Measurements from ENCODE around the gene NFIB.

The NFIB gene

GRCh38 chr9:14344941-14345353 is 31.0 kb upstream of the NFIB start:
- no peak for DNase-seq

DNA sequence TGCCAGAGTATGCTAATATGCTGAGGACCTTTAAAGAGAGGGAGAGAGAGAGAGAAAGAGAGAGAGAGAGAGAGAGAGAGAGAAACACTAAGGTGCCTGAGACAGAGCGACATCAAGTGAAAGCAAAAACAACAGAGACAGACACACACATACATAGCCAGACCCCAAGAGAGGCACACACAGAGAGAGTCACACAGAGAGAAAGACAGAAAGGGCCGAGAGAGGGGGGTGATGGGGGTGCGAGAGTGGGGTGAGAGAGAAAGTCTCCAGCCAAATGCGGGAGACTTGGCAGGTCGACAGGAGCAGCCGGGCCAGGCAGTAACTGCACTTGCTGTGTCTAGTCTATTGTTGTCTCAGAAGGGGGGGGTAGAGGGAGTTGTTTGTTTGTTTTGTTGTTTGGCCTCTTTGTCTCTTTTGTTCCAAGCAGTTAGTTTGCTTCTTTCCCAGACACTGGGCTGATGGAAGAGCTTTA is 30.1 kb upstream of the NFIB start:
- DNase-seq = peak; percentile 77

GRCh38 chr9:14343261-14344031 is 29.5 kb upstream of the NFIB start:
- no peak for DNase-seq

DNA sequence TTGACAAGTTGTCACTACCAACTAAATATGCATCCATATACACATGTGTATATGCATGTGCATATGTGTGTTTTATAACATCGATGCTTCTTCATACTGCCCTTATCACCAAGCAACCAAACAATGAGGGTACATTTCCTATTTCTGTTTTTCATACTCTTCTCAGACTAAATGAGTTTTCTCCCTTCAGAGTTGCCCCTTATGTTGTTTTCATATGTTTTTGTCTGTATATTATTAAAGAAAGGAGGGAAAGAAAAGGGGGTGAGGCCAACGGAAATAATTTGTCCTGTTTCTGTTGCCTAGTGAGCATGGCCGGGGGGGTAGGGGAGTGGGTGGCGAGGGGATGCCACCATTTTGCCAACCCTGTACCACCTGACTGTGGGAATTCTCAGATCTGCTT is 28.8 kb upstream of the NFIB start:
- DNase-seq = no peak

DNA sequence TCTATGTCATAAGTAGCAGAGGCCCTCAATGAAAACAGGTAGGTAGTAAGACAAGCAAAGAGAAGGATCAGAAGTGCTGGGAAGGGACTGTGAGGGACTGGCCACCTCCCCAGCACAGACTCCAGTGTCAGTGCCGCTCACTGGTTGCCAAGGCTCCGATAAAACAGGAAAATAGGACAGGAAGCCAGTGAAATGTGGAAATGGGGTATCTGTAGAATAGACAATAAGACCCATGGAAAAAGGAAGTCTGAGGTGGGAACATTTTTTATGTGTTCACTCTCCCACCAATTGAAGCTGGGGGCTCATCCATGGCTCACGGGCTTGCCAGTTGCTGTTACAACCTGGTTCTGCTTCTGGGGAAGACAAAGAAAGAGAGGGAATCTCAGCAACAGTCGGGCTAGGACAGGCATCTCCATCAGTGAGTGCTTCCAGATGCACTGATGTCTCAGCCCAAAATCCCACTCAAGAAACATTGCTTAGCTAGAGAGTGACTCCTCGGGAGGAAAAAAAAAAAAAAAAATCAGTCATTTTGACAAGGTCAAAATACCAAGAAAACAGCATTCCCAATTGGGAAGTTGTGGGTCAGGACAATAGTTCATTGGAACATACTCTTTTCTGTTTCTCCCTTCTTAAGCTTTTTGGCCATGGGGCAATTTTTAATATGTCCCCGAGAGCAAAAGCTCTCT is 27.6 kb upstream of the NFIB start:
- DNase-seq = no peak

DNA sequence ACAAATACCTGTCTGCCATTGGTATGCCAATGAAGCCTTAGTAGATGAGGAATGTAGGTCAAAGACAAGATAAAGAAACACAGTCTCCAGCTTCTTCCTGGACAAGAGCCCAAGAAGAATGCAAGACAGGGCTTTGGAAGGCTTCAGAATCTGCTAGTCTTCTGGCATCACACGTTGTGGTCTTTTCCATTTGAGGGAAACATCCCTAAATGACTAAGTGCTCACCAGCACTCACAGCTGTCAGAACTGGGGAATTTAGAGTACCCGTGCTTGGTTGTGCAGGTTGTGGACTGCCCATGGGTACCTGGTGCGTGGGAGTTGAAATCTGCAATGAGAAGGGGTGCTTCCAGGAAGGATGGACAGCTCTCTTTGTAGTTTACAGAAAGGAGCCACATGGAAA is 27.1 kb upstream of the NFIB start:
- DNase-seq = no peak

DNA sequence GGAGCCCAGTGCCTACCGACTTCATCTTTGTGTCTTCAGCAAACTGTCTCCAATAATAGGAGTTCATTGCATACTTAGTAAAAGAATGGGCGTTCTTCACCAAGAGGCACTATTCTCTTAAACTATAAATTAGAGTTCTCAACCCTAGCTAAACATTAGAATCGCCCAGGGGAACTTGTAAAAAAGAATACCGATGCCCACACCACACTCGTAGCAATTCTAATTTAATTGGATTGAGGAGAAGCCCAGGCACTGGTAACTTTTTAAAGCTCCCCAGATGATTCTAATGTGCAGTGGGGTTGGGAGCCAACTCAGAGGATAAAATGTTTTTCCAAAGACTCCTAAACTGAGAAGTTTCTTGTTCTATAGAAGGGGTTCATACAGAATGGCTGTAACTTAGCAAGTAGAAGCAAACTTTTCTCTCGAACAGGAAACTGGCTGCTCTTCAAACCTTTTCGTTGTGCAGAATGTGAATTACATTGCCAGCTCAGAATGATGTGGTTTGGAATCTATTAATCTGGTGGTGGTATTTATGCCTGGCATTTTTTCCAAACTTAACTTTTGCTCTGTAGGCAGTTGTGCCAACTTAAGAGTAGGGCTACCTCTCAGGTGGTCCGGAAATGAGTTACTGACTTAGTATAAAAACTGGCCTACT is 26.4 kb upstream of the NFIB start:
- DNase-seq = no peak

DNA sequence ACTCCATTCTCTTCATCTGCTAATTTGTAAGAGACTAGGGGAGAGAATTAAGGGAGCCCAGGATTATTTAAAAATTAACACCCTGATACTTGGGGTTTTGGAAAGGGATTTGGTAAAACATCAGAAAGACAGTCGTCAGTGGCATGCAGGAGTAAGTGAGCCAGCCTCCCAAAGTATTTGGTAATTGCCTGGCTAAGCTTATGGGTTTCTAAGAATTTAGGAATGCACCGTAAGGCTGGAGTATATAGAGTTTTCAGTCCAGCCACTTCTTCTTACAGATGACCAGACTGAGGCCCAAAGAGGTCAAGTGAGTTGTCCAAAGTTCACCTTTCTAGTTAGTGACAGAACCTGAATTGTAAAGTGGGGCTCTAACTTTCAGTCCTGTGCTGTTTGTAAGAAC is 25.8 kb upstream of the NFIB start:
- DNase-seq = no peak

GRCh38 chr9:14337615-14338014 is 23.7 kb upstream of the NFIB start:
- no peak for DNase-seq

DNA sequence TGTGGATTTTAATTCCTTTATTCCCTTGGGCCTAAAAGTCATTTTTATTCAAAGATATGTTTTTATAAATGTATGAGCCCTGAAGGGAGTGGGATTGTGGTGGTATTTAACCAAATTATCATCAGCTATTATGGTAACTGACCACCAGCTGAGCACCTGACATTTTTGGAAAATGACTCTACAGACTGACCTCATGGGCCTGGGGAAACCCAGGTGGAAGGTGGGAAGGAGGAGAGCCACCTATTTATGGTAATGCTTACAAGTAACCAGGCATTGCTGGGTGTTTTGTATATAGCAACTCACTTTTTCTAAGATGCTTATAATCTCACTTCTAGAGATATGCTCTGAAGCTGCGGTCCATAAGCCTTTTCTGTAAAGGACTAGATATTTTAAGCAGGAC is 22.3 kb upstream of the NFIB start:
- no peak for DNase-seq

DNA sequence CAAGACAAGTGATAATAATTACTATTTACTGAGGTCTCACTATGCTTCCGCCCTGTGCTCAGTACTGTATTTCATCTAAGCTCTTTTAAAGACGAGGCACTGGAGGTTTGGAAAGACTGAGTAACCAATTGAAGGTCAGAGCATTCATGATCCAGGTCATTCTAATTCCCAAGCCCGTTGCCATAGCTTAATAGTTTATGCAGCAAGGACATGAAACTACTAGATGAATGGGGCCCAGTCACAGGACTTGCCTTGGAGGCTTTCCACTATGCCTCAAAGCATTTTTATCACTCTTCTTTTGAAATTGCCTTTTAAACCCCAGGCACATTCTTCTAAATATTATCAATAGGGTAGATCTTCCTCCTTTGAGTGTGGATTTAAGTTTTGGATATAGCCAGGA is 17.2 kb upstream of the NFIB start:
- DNase-seq = no peak

DNA sequence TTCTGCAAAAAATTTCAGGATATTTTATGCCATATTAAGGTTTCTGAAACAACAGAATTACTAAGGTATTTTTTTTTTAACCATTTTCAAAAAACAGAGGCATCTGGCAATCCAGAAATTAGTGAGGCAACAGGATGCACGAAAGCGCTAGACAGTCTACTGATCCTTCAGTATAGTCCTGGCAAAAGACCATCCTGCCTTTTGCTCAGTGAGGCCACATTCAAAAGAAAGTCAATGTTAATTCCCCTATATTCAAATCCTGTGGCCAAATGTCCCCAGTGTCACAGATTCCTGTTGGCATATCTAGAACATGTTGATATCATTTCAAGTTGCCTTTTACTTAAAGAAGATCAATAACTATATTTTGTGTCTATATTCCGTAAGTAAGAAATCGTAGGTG is 13.1 kb upstream of the NFIB start:
- DNase-seq = no peak

GRCh38 chr9:14326264-14326826 is 12.4 kb upstream of the NFIB start:
- no peak for DNase-seq

GRCh38 chr9:14325147-14325546 is 11.2 kb upstream of the NFIB start:
- no peak for DNase-seq

- no peak for DNase-seq
Observed at GRCh38 chr9:14323985-14324650, 10.2 kb upstream of the NFIB start.

DNA sequence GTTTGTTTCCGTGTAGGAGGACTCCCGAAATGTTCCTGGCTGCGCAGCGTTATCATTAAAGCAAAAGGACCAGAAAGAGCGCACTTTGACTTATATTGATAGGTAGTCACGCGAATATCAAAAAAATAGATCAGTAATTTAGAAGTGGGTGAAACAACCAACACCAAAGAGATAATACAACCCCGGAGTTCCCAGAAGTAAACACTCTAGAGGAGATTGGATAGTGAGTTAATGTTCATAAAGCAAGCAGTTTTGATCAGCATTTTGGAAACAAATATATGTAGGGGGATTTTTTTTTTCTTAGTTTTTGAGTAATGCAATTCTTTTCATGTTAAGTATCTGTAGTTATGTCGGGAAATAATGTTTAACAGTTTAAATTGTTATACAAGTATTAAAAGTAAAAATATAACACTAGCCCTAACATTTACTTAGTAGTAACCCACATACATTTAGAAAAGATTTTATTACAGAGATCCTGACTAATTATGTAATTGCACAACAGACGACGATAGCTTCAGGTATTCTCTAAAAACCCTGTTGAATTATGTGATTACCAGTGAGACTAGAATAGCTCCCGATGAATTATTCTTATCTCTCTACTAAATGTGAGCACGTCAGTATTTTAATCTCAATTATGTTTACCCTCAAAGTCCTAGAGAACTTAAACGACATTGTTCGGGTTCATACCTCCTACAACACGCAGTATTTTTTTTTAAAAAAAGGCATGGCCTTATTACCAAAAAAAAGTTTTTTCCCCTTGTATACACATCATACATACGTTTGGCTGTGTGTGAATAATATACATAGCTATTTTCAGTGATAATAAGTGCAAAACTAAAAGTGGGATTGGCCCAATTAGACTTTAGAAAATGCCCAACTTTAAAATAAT is 9.4 kb upstream of the NFIB start:
- DNase-seq = no peak

GRCh38 chr9:14322211-14323082 is 8.5 kb upstream of the NFIB start:
- peak; percentile 97 for DNase-seq

DNA sequence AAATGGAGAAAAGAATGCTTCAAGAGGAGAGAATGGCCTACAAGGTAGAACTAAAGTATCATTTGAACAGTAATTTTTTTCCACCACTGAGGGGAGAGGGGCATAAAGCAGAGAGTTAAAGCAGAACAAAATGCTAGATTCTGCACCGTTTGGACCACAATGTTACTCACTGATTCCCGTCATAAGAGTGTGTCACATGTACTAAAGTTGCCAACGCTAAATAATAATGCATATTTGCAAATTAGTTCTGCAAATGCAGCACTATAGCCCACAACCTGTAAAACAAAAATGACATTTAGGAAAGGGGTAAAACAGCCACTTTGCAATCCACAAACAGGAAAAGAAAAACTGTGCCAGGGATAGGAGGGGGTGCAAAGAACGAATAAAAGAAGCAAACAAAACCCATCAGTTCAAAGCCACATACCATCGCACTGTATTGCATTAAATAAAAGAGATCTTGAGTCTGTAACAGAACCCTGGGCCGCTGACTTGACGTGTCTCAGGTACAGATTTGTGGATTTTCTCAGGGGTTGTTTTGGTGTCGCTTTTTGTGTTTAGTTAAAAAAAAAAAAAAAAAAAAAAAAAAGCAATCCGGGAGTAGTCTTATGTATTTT is 7.7 kb upstream of the NFIB start:
- no peak for DNase-seq

DNA sequence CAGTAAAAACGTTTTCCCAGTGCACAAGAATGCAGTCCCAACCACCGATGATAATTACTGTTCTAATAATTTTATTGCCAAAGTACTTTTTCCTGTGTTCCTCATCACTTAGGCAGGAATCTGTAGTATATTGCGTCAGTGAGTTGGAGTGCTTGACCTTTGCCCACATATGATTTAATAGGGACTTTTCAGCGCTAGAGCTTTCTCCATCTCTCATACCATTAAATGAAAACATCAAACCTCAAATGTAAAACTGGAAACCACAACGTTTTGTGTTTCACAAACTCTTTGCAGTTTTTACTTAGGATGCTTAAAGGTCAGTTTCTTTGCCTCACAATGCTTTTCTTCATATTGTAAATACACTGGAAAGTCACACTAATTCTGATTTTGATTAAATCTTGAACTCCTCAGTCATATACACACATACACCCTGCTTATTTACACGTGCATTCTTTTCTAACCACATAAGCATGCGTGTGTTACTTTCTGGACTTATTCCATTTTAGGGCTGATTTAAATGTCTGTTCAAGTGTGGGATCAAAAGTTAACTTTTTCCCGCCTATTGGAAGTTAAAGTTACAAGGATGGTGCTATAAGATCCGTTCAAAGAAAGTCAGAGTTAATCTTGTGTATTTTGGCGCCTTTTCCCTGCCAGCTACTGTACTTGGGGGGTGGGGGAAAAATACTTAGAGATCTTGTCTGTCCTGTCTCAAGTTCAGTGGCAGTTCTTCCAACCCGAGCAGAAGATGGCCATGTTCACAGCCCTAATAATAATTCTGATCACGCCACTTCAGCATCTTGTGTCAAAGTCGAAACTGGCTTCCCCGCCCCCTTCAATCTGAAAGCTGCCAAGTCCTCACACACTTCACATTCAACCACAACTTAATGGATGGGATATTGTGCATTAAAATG is 6.6 kb upstream of the NFIB start:
- DNase-seq = peak; percentile 73

Data from eye (tissue), 1 donor.